ENCODE results near the gene COLQ.

COLQ gene

DNA sequence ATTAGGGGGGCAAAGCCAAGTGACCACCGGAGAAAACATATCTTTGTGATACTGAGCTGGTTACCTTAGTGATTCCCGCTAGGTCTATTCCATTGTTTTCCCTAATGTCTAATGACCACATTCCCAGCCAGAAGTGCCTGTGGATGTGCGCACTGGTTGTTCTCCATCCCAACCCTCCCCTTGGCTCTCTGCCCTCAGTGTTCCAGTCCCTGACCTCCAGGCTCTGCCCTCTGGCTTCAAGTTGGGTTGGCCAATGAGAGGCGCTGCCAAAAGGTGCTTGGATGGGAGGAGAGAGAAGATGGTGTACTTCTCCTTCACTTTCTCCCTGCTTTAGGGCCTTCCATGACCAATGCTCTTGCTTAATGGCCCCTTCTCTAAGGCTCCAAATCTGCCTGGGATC is 2.4 kb downstream of the COLQ start:
- Histone ChIP-seq H2AFZ (ENCODE audit: low read depth, low read length) (no peak overlapping the region), H3K27ac (ENCODE audit: low read length) (no peak overlapping the region), H3K79me2 (ENCODE audit: insufficient read depth, low read length) (no peaks in the 10 kb centered on the region), H3K27me3 (ENCODE audit: insufficient read depth, low read length, poor library complexity) (no peaks in the 10 kb centered on the region), H3K4me1 (ENCODE audit: insufficient read depth, low read length) (peaks cover 3% of the 10 kb centered on the region; the same call in 1 of the 2 replicates), H4K20me1 (ENCODE audit: insufficient read depth, low read length) (no peaks in the 10 kb centered on the region), H3K36me3 (ENCODE audit: insufficient read depth, low read length) (no peaks in the 10 kb centered on the region), H3K9ac (ENCODE audit: low read depth, low read length) (no peak overlapping the region), H3K4me2 (ENCODE audit: insufficient read depth, low read length) (no peak overlapping the region), H3K4me3 (ENCODE audit: low read depth in 1 of 2, low read length in 2 of 2) (no peak overlapping the region), H3K9me3 (ENCODE audit: insufficient read depth, low read length, severe bottlenecking) (no peaks in the 10 kb centered on the region)
- no peak for TF ChIP-seq EZH2 (IDR thresholded peaks at IDR 0.05; ENCODE audit: borderline replicate concordance, low read depth, low read length, severe bottlenecking)
- TF ChIP-seq, protein P1, sequence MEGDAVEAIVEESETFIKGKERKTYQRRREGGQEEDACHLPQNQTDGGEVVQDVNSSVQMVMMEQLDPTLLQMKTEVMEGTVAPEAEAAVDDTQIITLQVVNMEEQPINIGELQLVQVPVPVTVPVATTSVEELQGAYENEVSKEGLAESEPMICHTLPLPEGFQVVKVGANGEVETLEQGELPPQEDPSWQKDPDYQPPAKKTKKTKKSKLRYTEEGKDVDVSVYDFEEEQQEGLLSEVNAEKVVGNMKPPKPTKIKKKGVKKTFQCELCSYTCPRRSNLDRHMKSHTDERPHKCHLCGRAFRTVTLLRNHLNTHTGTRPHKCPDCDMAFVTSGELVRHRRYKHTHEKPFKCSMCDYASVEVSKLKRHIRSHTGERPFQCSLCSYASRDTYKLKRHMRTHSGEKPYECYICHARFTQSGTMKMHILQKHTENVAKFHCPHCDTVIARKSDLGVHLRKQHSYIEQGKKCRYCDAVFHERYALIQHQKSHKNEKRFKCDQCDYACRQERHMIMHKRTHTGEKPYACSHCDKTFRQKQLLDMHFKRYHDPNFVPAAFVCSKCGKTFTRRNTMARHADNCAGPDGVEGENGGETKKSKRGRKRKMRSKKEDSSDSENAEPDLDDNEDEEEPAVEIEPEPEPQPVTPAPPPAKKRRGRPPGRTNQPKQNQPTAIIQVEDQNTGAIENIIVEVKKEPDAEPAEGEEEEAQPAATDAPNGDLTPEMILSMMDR (IDR thresholded peaks at IDR 0.05; ENCODE audit: borderline replicate concordance, extremely low read depth, low read length, poor library complexity, severe bottlenecking), result no peak
- DNase-seq (no peak), ATAC-seq (ENCODE audit: insufficient read depth, low read depth) (no peak)

DNA sequence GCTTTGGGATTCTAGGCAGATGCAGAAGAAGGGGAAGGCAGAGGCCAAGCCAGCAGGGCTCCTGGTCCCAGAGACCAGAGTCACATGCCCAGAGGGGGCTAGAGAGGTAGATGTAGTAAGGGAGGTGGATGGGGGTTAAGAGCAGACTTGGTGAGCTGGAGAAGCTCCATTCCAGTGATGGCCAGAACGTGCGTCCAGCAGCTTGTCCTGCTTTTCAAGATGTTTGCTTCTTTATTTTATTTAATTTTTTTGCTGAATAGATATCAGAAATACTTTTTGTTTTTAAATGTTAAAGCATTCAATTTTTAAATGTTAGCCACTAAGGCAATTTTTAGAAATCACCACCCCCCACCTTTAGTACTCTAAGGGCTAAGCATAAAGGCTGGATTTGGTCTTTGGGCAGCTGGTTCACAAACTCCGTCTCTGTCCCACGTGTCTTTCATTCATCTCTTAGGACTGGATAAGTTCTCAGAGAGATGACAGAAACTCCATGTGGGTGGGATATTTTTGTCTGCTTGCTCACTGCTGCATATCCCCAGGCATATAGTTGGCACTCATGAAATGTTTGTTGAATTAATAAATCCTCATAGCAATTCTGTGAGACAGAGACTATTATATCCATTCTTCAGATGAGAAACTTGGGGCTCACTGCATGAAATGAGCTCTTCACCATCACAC is 6.7 kb downstream of the COLQ start:
- no peak overlapping the region for H3K4me2 ChIP-seq (ENCODE audit: insufficient read depth, low read length)
- H3K9ac ChIP-seq (ENCODE audit: low read depth, low read length), result no peak overlapping the region
- DNase-seq (no peak), ATAC-seq (ENCODE audit: insufficient read depth, low read depth) (no peak)
- no peaks in the 10 kb centered on the region for H3K27me3 ChIP-seq (ENCODE audit: insufficient read depth, low read length, poor library complexity)
- no peaks in the 10 kb centered on the region for H3K36me3 ChIP-seq (ENCODE audit: insufficient read depth, low read length)
- no peak overlapping the region for H3K27ac ChIP-seq (ENCODE audit: low read length)
- H3K4me1 ChIP-seq (ENCODE audit: insufficient read depth, low read length), result no peaks in the 10 kb centered on the region
- no peaks in the 10 kb centered on the region for H3K9me3 ChIP-seq (ENCODE audit: insufficient read depth, low read length, severe bottlenecking)
- TF ChIP-seq, protein P1 (IDR thresholded peaks at IDR 0.05; ENCODE audit: borderline replicate concordance, extremely low read depth, low read length, poor library complexity, severe bottlenecking), result no peak
- TF ChIP-seq EZH2 (IDR thresholded peaks at IDR 0.05; ENCODE audit: borderline replicate concordance, low read depth, low read length, severe bottlenecking), result no peak
- no peaks in the 10 kb centered on the region for H4K20me1 ChIP-seq (ENCODE audit: insufficient read depth, low read length)
- H3K4me3 ChIP-seq (ENCODE audit: low read depth in 1 of 2, low read length in 2 of 2), result no peak overlapping the region
- H3K79me2 ChIP-seq (ENCODE audit: insufficient read depth, low read length), result no peaks in the 10 kb centered on the region
- H2AFZ ChIP-seq (ENCODE audit: low read depth, low read length), result no peak overlapping the region

DNA sequence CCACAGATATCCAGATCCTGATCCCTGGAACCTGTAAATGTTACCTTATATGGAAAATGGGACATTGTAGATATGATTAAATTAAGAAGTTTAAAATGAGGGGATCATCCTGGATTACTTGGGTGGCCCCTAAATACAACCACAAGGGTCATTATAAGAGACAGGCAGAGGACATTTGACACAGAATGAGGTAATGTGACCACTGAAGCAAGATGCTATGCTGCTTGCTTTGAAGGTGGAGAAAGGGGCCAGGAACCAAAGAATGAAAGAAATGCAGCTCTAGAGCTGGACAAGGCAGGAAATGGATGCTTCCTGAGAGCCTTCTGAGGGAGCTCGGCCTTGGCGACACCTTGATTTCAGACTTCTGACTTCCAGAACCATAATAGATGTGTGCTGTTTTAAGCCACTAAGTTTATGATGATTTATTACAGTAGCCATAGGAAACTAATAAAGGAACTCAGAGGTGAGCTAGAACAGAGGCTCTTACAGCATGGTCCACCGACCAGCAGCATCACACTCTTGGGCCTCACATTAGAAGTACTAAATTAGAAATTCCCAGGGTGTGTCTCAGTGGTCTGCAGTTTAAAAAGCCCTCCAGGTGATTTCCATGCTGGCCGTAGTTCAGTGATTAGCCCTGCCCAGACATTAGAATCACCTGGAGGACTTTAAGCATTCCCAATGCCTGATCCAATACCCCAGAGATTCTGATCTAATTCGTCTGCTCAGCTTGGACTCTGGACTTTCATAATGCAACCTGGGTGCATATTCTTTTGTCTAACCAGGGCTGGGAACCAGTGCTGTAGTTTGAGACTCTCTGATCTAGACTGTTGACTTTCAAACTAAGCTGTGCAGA is 7.5 kb downstream of the COLQ start:
- Histone ChIP-seq H3K36me3 (ENCODE audit: insufficient read depth, low read length) (no peaks in the 10 kb centered on the region), H3K4me3 (ENCODE audit: low read depth in 1 of 2, low read length in 2 of 2) (no peak overlapping the region)
- ATAC-seq (ENCODE audit: insufficient read depth, low read depth), result peak; percentile 44; the same call in 2 of the 3 replicates

More for the DNA sequence above, 7.5 kb downstream of the COLQ start:
- H3K9me3 ChIP-seq (ENCODE audit: insufficient read depth, low read length, severe bottlenecking), result no peaks in the 10 kb centered on the region
- TF ChIP-seq, protein P1 (IDR thresholded peaks at IDR 0.05; ENCODE audit: borderline replicate concordance, extremely low read depth, low read length, poor library complexity, severe bottlenecking), result no peak
- TF ChIP-seq EZH2 (IDR thresholded peaks at IDR 0.05; ENCODE audit: borderline replicate concordance, low read depth, low read length, severe bottlenecking), result no peak
- H3K27me3 ChIP-seq (ENCODE audit: insufficient read depth, low read length, poor library complexity), result no peaks in the 10 kb centered on the region
- no peaks in the 10 kb centered on the region for H4K20me1 ChIP-seq (ENCODE audit: insufficient read depth, low read length)
- H3K4me2 ChIP-seq (ENCODE audit: insufficient read depth, low read length), result no peak overlapping the region
- H3K4me1 ChIP-seq (ENCODE audit: insufficient read depth, low read length), result no peaks in the 10 kb centered on the region
- DNase-seq, result no peak
- H3K79me2 ChIP-seq (ENCODE audit: insufficient read depth, low read length), result no peaks in the 10 kb centered on the region
- H3K9ac ChIP-seq (ENCODE audit: low read depth, low read length), result no peak overlapping the region
- no peak overlapping the region for H2AFZ ChIP-seq (ENCODE audit: low read depth, low read length)
- H3K27ac ChIP-seq (ENCODE audit: low read length), result no peak overlapping the region
